Kidney (tissue), 14 donors: ENCODE data around the gene WWOX. TPM values are rescaled to one million over a fixed set of nuclear protein-coding genes. Genes with fewer than 3 reads are reported as not detected.

ENCODE experiments used
- DNase-seq, 5 donors: peaks; one replicate each; pipeline ENCODE4 v3.0.0-alpha.2; 2013 to 2020
- FAIRE-seq: peaks from 2 replicates; lab custom pipeline; 2012; peaks lifted over from hg19 to GRCh38; lab: Jason Lieb, UNC
- H3K27ac ChIP-seq, 2 donors: one replicate each; pipeline ENCODE4 v1.7.0; 2013; ENCODE audit warnings: low read depth in 2 of 2, low read length in 2 of 2, inconsistent platforms in 1 of 2
- H3K27me3 ChIP-seq: one replicate; pipeline ENCODE4 v1.7.1; 2013; ENCODE audit warnings: low read length, inconsistent platforms; ENCODE audit not compliant: control insufficient read depth, insufficient read depth
- H3K36me3 ChIP-seq, 3 donors: one replicate each; pipeline versions ENCODE4 v1.7.0 to v1.7.1; 2013; ENCODE audit warnings: low read length in 3 of 3, control low read depth in 1 of 3, inconsistent platforms in 1 of 3; ENCODE audit not compliant: insufficient read depth in 3 of 3, control insufficient read depth in 2 of 3
- H3K4me1 ChIP-seq, 3 donors: one replicate each; pipeline versions ENCODE4 v1.7.0 to v1.7.1; 2013; ENCODE audit warnings: low read length in 3 of 3, inconsistent platforms in 1 of 3, low read depth in 1 of 3; ENCODE audit not compliant: control insufficient read depth in 2 of 3, insufficient read depth in 2 of 3
- H3K4me3 ChIP-seq, 3 donors: one replicate each; pipeline versions ENCODE4 v1.7.0 to v1.8.1; 2013; ENCODE audit warnings: low read length in 3 of 3, control low read depth in 1 of 3, inconsistent platforms in 1 of 3
- H3K9ac ChIP-seq, 3 donors: one replicate each; pipeline versions ENCODE4 v1.7.0 to v1.7.1; 2013; ENCODE audit warnings: low read length in 3 of 3, control low read depth in 1 of 3, inconsistent platforms in 1 of 3
- H3K9me3 ChIP-seq, 3 donors: one replicate each; pipeline versions ENCODE4 v1.7.0 to v1.7.1; 2013; ENCODE audit warnings: low read length in 3 of 3, control low read depth in 1 of 3, inconsistent platforms in 1 of 3; ENCODE audit not compliant: control insufficient read depth in 2 of 3, insufficient read depth in 1 of 3
- intact Hi-C: fragments of 100-400 bp; cut with DNase I; formaldehyde crosslinking; loops from one replicate; pipeline ENCODE4 v1.11.1; 2022
- polyA plus RNA-seq: library from polyadenylated mRNA; stranded (reverse); fragments of 350-450 nt; fragmentation: Illumina TruSeq; extraction: RNeasy Lipid Tissue Mini Kit (QIAGEN cat#74804); gene quantifications from one replicate; pipeline ENCODE4 v1.2.3, GENCODE V29; 2014; ENCODE audit warnings: low read depth, low replicate concordance; ENCODE audit not compliant: insufficient read depth
- total RNA-seq: library from RNA; stranded (reverse); fragmentation: NEBNext Ultra II Directional; extraction: Animal tissue kit (Norgen Biotek cat#: 25700); gene quantifications from one replicate; pipeline ENCODE4 v1.2.1, GENCODE V29; 2021
- TF ChIP-seq, protein P1 (sequence below): IDR thresholded peaks from 3 replicates; pipeline ENCODE4 v1.5.1; 2012; ENCODE audit warnings: mild to moderate bottlenecking, moderate library complexity, borderline replicate concordance; ENCODE audit not compliant: insufficient read depth; ENCODE audit errors: extremely low read depth
- donor health status: control.
- donor health status: control.
- donor health status: control.
- donor health status: control.
- donor health status: control.
- donor health status: DM: yes; HTN: yes; CAD: no.
- donor health status: Normal renal cell carcinoma (clear cell type).

The WWOX gene
- total and polyA plus RNA-seq, 2 donors from 2014 or later = 22.5 to 30.3 TPM

DNA sequence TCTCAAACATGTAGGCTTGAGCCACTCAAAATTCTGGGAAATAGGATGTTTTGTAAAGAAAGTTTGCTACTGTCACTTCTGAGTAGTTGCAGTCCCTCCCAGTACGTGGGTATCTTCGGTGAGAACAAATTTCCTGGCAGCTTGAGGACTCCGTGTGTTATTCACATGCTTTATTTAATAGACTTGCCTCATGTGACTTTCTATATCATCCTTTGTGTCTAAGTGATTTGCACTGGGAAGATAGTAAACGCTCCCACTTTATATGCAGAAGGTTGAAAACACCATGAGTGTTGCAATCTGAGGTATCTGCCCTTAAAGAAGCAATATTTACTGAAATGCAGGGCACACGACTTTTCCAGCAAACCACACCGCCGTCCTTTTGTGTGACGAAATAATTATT, 857.4 kb downstream of the WWOX start:
- H3K4me1 ChIP-seq = no peaks in the 10 kb centered on the region
- H3K36me3 ChIP-seq = no peaks in the 10 kb centered on the region
- DNase-seq (no peak), FAIRE-seq (no peak)
- no peak overlapping the region for H3K4me3 ChIP-seq
- H3K9ac ChIP-seq = no peak overlapping the region
- no peak overlapping the region for H3K27ac ChIP-seq
- H3K9me3 ChIP-seq = no peaks in the 10 kb centered on the region
- TF ChIP-seq, protein P1, sequence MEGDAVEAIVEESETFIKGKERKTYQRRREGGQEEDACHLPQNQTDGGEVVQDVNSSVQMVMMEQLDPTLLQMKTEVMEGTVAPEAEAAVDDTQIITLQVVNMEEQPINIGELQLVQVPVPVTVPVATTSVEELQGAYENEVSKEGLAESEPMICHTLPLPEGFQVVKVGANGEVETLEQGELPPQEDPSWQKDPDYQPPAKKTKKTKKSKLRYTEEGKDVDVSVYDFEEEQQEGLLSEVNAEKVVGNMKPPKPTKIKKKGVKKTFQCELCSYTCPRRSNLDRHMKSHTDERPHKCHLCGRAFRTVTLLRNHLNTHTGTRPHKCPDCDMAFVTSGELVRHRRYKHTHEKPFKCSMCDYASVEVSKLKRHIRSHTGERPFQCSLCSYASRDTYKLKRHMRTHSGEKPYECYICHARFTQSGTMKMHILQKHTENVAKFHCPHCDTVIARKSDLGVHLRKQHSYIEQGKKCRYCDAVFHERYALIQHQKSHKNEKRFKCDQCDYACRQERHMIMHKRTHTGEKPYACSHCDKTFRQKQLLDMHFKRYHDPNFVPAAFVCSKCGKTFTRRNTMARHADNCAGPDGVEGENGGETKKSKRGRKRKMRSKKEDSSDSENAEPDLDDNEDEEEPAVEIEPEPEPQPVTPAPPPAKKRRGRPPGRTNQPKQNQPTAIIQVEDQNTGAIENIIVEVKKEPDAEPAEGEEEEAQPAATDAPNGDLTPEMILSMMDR = no peak
- H3K27me3 ChIP-seq = no peaks in the 10 kb centered on the region
- intact Hi-C loops = no loop called here

DNA sequence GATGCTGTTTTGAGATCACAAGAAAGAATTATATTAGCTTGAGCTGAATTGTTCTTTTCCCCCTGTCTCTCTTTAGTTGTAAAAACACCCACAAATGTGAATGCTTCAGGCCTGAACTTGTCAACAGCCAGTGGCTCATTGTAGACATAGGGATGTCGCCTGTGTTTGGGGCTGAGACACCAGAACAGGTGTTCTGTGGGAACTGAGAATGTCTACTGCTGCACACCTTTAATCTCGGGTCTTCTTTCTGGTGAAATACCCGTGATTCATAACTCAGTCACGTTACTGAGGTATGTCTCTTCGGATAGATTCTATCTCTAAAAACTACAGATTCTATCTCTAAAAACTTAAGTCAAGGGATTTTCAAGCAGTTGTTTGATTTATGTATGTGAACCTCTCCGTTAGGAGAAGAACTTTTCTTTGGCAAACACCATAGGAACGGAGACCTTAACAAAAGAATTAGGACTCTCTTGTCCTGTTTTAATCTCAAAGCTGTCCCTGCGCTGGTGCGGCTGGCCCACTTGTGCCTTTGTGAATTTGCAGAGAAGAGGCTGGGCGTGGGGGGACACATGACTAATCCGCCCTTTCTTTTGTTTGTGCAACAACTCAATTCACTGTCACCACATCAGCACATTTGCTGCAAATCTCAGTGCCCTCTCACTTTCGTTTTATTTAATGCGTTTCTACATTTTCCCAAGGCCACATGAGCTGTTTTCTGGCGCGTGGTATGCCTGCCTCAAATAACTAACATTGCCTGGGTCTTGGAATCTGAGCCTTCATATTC, 858.1 kb downstream of the WWOX start:
- H3K27me3 ChIP-seq = no peaks in the 10 kb centered on the region
- TF ChIP-seq, protein P1 = no peak
- no peak overlapping the region for H3K9ac ChIP-seq
- no peaks in the 10 kb centered on the region for H3K9me3 ChIP-seq
- H3K36me3 ChIP-seq = no peaks in the 10 kb centered on the region
- H3K27ac ChIP-seq = no peak overlapping the region
- no peak overlapping the region for H3K4me3 ChIP-seq
- FAIRE-seq = no peak
- no peak for DNase-seq
- intact Hi-C loops = no loop called here
- H3K4me1 ChIP-seq = no peaks in the 10 kb centered on the region

DNA sequence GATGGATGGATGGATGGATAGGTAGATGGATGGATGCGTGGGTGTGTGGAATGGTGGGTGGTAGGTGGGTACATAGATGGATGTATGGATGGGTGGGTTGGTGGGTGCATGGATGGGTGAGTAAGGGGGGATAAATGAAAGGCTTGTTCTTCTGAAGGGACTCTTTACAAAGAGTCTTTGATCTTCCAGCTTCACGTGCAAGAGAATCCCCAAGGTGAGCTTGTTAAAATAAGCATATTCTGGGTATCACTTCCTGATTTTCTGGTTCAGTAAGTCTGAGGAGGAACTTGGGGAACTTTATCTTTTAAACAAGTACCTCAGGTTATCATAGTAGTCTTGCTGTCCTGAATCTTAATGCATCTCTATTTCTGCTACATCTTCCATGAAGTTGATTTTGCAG, 862.0 kb downstream of the WWOX start:
- intact Hi-C loops = no loop called here
- Histone ChIP-seq H3K9ac (no peak overlapping the region), H3K36me3 (no peaks in the 10 kb centered on the region), H3K27me3 (no peaks in the 10 kb centered on the region), H3K27ac (no peak overlapping the region), H3K4me1 (no peaks in the 10 kb centered on the region), H3K9me3 (no peaks in the 10 kb centered on the region), H3K4me3 (no peak overlapping the region)
- TF ChIP-seq, protein P1 = no peak
- DNase-seq = no peak
- FAIRE-seq = no peak

DNA sequence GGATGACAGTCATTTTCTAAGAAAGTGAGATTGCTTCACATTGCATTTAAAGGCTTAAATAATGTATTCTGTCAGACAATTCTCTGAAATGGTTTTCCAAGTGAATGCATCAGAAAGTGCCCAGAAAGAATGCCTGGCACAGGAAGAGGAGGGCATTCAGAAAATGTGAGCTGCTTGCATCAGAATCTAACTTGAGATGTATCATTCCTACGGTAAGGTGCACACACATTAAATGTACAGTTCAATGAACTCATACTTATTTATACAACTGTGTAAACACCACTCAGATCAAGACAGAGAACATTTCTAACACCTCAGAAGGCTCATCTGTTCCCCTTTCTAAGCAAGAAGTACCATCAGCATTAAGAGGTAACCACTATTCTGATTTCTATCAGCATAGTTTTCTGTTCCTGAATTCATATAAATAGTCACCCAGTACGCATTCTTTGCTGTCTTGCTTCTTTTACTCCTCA, 863.0 kb downstream of the WWOX start:
- H3K27me3 ChIP-seq = no peaks in the 10 kb centered on the region
- H3K9me3 ChIP-seq = no peaks in the 10 kb centered on the region
- DNase-seq (no peak), FAIRE-seq (no peak)
- H3K4me1 ChIP-seq = no peaks in the 10 kb centered on the region
- no peak overlapping the region for H3K27ac ChIP-seq
- intact Hi-C loops = no loop called here
- no peak overlapping the region for H3K4me3 ChIP-seq
- H3K36me3 ChIP-seq = no peaks in the 10 kb centered on the region
- H3K9ac ChIP-seq = no peak overlapping the region
- TF ChIP-seq, protein P1 = no peak
